HG02763 (cell line): Measurements from ENCODE around the gene AKAP13.
A peak's percentile ranks its signal among the peaks of the same experiment; 100 is the strongest.

Source experiments
- ATAC-seq: cut with Tn5 transposase; IDR thresholded peaks from one replicate; pipeline ENCODE4 v1.9.1; 2021; ENCODE audit warnings: mild to moderate bottlenecking, moderate library complexity; ENCODE audit not compliant: unreplicated experiment

Gene AKAP13

DNA sequence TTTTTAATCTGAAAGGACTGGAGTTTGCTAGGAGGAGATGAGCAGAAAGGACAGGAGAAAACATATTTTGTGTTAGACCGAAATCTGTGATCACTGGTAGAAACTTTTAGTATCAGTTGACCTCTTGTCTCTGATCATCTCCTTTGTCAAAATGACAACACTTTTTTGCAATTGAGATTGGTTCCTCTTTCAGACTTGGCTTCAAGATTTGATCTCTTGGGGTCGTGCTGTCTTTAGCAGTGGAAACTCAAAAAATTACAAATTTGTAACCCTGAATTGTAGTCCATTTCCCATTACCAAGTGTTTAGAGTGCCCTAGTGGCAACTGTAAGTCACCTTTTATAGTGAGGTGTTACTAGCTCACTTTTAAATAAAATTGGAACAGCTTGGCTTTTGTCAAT, 306.9 kb downstream of the AKAP13 start:
- no peak for ATAC-seq

DNA sequence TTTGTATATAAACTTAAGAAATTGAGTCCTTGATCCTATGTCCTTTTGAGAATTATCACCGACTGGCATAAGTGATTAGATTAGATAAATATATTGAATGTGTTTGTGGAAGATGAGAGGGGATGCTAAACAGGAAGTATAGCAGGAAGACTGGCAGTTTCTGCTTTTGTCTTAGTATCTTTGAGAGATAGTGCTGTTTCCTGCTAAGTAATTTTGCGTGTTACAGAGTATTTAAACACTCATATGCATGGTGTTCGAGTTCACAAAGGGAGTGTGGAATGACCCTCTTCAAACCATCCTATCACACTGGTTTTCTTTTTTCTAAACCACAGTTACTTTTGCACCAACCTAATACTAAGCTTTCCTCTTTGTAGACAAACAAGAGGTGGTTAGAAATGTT, 308.3 kb downstream of the AKAP13 start:
- no peak for ATAC-seq

DNA sequence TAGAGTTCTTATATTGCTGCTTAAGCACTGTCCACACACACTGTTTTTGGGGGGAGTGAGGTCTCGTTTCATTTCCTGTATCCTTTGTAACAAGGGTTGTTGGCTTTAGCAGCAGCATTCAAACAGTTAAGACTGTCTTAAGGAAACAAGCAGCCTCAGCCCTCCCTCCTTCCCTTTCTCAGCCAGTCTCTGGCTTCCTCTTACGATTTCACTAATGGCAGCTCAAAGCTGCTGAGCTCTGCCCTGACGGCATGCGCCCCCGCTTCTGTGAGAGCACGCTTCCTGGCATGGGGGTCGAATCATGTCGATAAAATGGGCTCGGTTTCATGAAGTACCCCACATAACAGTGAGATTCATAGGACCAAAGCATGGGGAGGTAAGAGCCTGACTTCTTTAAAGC, 309.3 kb downstream of the AKAP13 start:
- peak; percentile 31 for ATAC-seq

DNA sequence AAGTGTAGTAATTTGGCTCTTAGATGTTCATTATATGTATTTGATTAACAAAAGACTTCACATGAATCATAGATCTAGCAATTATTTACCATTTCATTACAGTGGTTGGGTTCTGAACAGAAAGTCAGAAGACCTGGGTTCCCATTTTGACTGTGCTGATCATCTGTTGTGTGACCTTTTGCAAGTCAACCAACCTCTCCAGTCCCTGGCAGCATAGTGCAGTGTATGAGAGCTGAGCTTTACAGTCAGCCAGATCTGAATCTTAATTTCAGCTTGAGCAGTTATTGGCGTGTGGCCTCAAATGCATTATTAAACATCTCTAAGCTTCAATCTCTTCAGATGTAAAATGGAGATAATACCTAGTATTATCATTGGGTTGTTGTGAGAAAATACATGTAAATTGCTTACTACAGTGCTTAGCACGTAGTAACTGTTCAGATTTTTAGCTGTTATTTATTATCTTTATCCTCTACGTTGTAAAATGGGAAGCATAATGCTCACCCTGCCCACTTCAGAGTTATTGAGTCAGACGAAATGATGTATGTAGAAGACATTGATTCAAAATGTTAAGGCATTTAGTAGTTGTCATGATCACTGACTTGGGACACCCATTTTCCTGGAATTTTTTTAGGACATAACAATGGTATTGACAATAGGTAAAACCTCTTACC, 310.3 kb downstream of the AKAP13 start:
- ATAC-seq, result peak; percentile 32

GRCh38 chr15:85691350-85692240, 311.2 kb downstream of the AKAP13 start:
- peak; percentile 38 for ATAC-seq

DNA sequence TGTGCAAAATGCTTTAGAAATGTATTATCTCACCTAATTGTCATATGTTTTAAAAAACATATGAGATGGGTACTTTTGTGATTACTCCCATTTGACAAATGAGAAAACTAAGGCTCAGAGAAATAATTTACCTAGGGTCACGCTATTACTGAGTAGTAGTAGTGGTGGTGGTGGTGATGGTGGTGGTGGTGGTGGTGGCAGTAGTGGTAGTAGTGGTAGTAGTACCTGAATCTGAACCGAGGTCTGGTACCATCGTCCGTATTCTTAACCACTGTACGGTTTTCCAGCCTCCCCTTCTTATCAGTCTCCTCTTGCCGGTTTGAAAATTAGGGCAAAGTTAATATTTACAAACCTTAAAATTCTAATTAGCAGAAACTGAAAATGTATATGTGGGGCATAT, 311.9 kb downstream of the AKAP13 start:
- no peak for ATAC-seq

DNA sequence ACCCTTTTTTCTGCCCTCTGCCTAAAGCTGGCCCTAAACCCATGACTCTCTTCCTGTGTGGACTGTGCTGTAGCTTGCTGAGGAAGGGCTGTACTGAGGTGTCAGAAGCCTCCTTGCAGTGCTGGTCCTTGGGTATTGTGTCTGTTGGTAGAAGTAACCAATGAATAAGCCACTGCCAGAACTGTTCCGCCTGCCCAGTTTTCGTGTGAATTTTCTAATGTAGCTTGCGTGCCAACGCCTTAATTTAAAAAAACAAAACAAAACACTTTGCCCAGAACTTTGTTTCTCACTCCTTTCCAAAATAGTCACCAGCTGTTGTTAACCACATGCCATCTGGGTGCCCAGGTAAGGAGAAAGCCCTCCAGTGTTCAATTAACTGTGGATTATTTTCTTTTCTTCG, 312.5 kb downstream of the AKAP13 start:
- ATAC-seq, result peak; percentile 50

GRCh38 chr15:85693277-85693676, 312.9 kb downstream of the AKAP13 start:
- no peak for ATAC-seq

- no peak for ATAC-seq
These were observed 313.7 kb downstream of the AKAP13 start for GRCh38 chr15:85694091-85694490.

- ATAC-seq, result no peak
These were observed 320.4 kb downstream of the AKAP13 start for GRCh38 chr15:85700767-85701166.

DNA sequence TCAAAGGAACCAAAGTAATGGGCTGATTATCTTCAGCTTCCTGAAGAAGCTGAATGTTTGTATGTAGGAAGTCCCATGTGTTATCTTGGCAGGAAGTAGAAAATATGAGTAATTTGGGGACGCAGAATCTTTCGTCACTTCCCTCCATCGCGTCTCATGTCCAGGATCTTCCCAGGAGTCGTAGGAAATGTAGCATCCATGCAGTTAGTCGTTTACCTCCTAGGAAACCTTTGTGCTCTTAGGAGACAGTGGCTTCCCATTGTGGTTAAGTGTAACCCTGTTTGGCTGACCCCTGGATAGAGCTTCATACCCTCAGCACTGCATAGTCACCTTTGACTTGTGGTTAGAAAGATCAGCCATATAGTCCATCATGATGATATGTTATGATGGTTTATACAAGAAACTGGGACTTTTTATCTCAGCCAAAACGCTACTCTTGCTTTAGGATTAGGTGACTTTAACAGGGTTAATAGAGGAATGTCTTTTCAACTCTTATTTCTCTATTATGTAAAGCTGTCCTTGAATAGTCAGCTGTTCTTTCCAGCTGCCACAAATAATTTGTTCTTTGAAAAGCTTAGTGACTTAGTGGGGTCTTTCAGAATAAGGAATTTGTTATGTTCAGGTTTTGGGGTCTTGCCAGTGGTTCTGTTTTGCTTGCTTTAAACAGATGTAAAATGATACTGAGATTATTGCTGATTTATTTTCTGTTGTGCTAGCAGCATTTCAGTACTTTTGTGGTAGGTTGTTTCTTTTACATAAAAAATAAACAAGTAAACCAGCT, 322.1 kb downstream of the AKAP13 start:
- ATAC-seq, result no peak

GRCh38 chr15:85704066-85704465, 323.7 kb downstream of the AKAP13 start:
- ATAC-seq, result no peak

- ATAC-seq, result no peak
These were observed 324.5 kb downstream of the AKAP13 start for GRCh38 chr15:85704720-85705429.

GRCh38 chr15:85706779-85707518, 326.5 kb downstream of the AKAP13 start:
- ATAC-seq, result peak; percentile 23

DNA sequence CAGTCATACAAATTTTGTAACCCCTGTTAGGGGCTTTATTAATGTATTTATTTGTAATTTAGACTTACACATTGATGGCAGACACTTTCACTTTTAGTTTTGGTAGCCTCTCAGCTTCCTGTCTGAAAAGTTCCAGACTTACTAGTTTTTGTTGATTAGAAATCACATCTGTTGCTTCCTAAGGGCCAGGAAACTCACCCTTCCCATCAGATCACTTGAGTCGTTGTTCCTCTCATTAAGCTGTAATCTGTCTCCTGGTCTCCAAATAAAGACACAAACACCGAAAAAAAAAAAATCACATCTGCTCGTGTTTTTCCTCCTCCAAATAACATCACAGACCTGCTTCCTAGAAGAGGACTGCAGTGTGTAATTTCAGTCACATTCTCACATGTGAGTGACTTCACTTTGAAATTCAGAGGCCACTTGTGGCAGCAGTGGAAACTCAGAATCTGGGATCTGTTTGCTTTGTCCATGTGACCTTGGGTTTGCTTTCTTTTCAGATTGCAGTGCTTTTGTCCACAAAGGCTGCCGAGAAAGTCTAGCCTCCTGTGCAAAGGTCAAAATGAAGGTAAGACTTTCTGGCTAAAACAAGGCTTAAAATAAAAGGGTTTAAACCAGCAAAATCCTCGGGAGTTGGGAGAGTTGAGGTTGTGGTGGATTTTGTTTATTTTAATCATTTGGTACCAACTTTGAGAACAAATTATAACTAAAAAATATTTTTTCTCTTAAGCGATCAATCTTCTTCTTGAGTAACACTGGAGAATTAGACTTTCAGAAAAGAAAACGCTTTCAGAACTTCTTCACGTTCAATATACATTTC, 327.3 kb downstream of the AKAP13 start:
- ATAC-seq, result peak; percentile 6

- ATAC-seq, result no peak
These were observed 328.1 kb downstream of the AKAP13 start for GRCh38 chr15:85708402-85708941.

GRCh38 chr15:85709250-85709649, 328.8 kb downstream of the AKAP13 start:
- ATAC-seq, result no peak

DNA sequence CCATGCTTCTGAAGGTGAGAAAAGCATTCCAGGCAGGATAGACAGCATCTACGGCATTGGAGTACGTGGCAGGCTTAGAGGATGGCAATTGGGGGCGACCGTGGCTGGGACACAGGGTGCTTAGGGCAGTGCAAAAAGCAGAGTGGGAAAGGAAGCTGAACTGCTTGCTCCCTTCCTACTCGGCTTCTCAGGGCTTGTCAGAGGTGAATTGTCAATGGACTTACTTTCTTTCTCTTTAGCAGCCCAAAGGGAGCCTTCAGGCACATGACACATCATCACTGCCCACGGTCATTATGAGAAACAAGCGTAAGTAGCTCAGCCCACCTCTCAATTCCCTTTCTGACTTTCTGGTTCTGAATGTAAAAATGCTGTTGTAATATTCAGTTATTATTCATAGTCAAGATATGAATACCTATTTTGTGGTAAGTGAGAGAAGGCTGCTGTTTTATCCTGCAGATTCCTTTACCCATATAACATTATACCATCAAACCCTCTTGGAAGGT, 330.0 kb downstream of the AKAP13 start:
- peak; percentile 52 for ATAC-seq
